ENCODE data around the gene ADAT3. TPM values are rescaled to one million over a fixed set of nuclear protein-coding genes. Genes with fewer than 3 reads are reported as not detected.

Gene ADAT3
- total and polyA plus RNA-seq, 8 donors, result 4.2 to 75.9 (median 6.3) TPM

GRCh38 chr19:1906985-1907562, 1.9 kb downstream of the ADAT3 start:
- Histone ChIP-seq H3K36me3 (peaks cover under 1 to 10% (median 4%) of the 10 kb centered on the region in 4 donors), H3K4me3 (peak overlapping the region in 1 of 4 donors; percentile 43), H3K9me3 (no peaks in the 10 kb centered on the region), H3K27ac (peak overlapping the region; percentile 78 to 94 (median 90)), H3K27me3 (no peaks in the 10 kb centered on the region), H3K4me1 (peaks cover 38 to 72% (median 64%) of the 10 kb centered on the region in 4 donors)
- 67 to 87% (median 82%) methylated on average over 5 to 10 of the region's 10 CpGs for WGBS, 5 donors
- no peak for DNase-seq
- TF ChIP-seq EP300 (IDR thresholded peaks at IDR 0.05) (no peak), CTCF (IDR thresholded peaks at IDR 0.05) (no peak), POLR2A (IDR thresholded peaks at IDR 0.05) (no peak), POLR2AphosphoS5 (IDR thresholded peaks at IDR 0.05) (no peak)
- intact Hi-C loops (cut with DNase I; ENCODE audit: low total_unique reads), result no loop called here

GRCh38 chr19:1907563-1908363, 2.6 kb downstream of the ADAT3 start:
- 25 to 53% (median 37%) methylated on average over 26 to 43 of the region's 43 CpGs for WGBS, 5 donors
- H3K4me3 ChIP-seq, result peak overlapping the region in 2 of 4 donors; percentile 14 to 43
- H3K4me1 ChIP-seq, result peaks cover 38 to 76% (median 67%) of the 10 kb centered on the region in 4 donors
- peak; percentile 69 to 77 for DNase-seq
- no peaks in the 10 kb centered on the region for H3K9me3 ChIP-seq
- H3K36me3 ChIP-seq, result peaks cover 5 to 17% (median 11%) of the 10 kb centered on the region in 4 donors
- intact Hi-C loops (cut with DNase I; ENCODE audit: low total_unique reads), result no loop called here
- TF ChIP-seq EP300 (IDR thresholded peaks at IDR 0.05), result no peak
- TF ChIP-seq POLR2A (IDR thresholded peaks at IDR 0.05), result no peak
- peak in 2 of 3 donors; percentile 18 to 19 for TF ChIP-seq POLR2AphosphoS5 (IDR thresholded peaks at IDR 0.05)
- TF ChIP-seq CTCF (IDR thresholded peaks at IDR 0.05), result no peak
- H3K27me3 ChIP-seq, result no peaks in the 10 kb centered on the region
- peak overlapping the region; percentile 78 to 94 (median 90) for H3K27ac ChIP-seq

- peak overlapping the region; percentile 78 to 94 (median 90) for H3K27ac ChIP-seq
- intact Hi-C loops (cut with DNase I; ENCODE audit: low total_unique reads), result no loop called here
- H3K4me3 ChIP-seq, result peak overlapping the region in 2 of 4 donors; percentile 14 to 43
- H3K27me3 ChIP-seq, result no peaks in the 10 kb centered on the region
- H3K36me3 ChIP-seq, result peaks cover 11 to 22% (median 16%) of the 10 kb centered on the region in 4 donors
- no peak for DNase-seq
- H3K9me3 ChIP-seq, result no peaks in the 10 kb centered on the region
- peaks cover 38 to 76% (median 67%) of the 10 kb centered on the region in 4 donors for H3K4me1 ChIP-seq
- TF ChIP-seq POLR2AphosphoS5 (IDR thresholded peaks at IDR 0.05) (no peak), CTCF (IDR thresholded peaks at IDR 0.05) (no peak), EP300 (IDR thresholded peaks at IDR 0.05) (no peak), POLR2A (IDR thresholded peaks at IDR 0.05) (no peak)
- WGBS, 5 donors, result 45 to 67% (median 58%) methylated on average over 12 to 13 of the region's 13 CpGs
Observed at GRCh38 chr19:1908364-1908678, 3.1 kb downstream of the ADAT3 start.

GRCh38 chr19:1909761-1910080, 4.5 kb downstream of the ADAT3 start:
- 50 to 79% (median 61%) methylated on average over 10 of the region's 10 CpGs for WGBS, 5 donors
- no peak for DNase-seq
- Histone ChIP-seq H3K4me1 (peaks cover 34 to 70% (median 64%) of the 10 kb centered on the region in 4 donors), H3K27me3 (no peaks in the 10 kb centered on the region), H3K4me3 (no peak overlapping the region), H3K9me3 (no peaks in the 10 kb centered on the region), H3K27ac (peak overlapping the region in 2 of 5 donors; percentile 0 to 18), H3K36me3 (peaks cover 17 to 36% (median 30%) of the 10 kb centered on the region in 4 donors)
- intact Hi-C loops (cut with DNase I; ENCODE audit: low total_unique reads), result no loop called here
- TF ChIP-seq EP300 (IDR thresholded peaks at IDR 0.05) (no peak), POLR2A (IDR thresholded peaks at IDR 0.05) (no peak), POLR2AphosphoS5 (IDR thresholded peaks at IDR 0.05) (no peak), CTCF (IDR thresholded peaks at IDR 0.05) (no peak)

Data from stomach (tissue), 9 donors.